HFFc6 (cell line): ENCODE data around the gene SNCAIP. TPM values are rescaled to one million over a fixed set of nuclear protein-coding genes. Genes with fewer than 3 reads are reported as not detected.

Source experiments
- DNase-seq: peaks from one replicate; pipeline ENCODE4 v3.0.0-alpha.2; 2018
- H3K27ac Mint-ChIP-seq: 2 replicates; pipeline ENCODE4 v1.8.0; 2020; ENCODE audit warnings: mild to moderate bottlenecking, mixed read lengths
- H3K27me3 Mint-ChIP-seq: 2 replicates; pipeline ENCODE4 v1.8.0; 2021; ENCODE audit warnings: mild to moderate bottlenecking, moderate library complexity, mixed read lengths; ENCODE audit not compliant: insufficient read depth
- H3K36me3 Mint-ChIP-seq: 2 replicates; pipeline ENCODE4 v1.8.0; 2021; ENCODE audit warnings: low read depth, mixed read lengths
- H3K4me1 Mint-ChIP-seq: 2 replicates; pipeline ENCODE4 v1.8.0; 2020; ENCODE audit warnings: low read depth, mixed read lengths
- H3K4me3 Mint-ChIP-seq: 2 replicates; pipeline ENCODE4 v1.8.0; 2020; ENCODE audit warnings: mild to moderate bottlenecking, moderate library complexity, mixed read lengths
- H3K9me3 Mint-ChIP-seq: 2 replicates; pipeline ENCODE4 v1.8.0; 2020; ENCODE audit warnings: mild to moderate bottlenecking, mixed read lengths
- total RNA-seq, 6 experiments: library from RNA; stranded (reverse); fragmentation: NEBNext Ultra II Directional; extraction: Animal tissue kit (Norgen Biotek cat#: 25700); gene quantifications; 2 replicates in 1 of 6; 3 replicates in 5 of 6; pipeline ENCODE4 v1.2.3, GENCODE V29; 2021
- TF ChIP-seq, protein P1 (sequence below): fragments of 200-600 bp; sonication (generic); IDR thresholded peaks from 2 replicates; pipeline ENCODE4 v1.5.0; 2021; ENCODE audit warnings: antibody characterized with exemption, mild to moderate bottlenecking

SNCAIP gene
- total RNA-seq, 6 experiments from 2014 or later = 0.09 to 2.7 (median 1.3) TPM

DNA sequence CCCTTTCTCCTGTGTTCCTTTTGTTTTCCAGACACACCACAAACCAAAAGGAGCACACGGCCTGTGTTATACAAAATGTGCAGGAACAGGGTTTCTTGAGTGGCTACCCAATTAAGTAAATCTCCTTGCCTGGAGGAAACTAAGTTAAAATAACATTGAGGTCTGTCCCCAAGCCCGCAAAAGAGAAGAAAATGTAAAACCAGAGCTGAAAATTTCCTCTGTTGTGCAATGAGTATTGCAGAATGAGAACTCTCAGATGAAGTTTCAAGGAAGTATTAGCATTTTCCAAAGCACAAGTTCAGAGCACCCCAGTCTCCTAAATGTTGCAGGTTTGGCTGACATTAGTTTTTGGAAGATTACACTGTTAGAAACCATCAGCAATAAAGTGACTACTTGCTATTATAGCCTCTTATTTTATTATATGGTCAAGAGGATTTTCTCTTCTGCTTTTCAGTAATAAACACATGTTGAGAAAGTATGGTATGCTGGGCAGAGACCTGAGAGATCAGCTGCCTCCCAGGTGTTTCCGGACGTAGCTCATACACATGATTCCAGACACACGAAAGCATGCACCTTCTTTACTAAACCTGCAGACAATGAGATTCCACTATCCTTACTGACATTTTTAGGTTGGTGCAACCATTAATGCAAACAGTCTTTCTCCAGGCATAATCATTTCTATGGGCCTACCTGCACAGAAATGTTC is 161.3 kb downstream of the SNCAIP start:
- no peak for DNase-seq
- Mint-ChIP-seq H3K4me1 (no peaks in the 10 kb centered on the region), H3K4me3 (no peak overlapping the region), H3K27me3 (peaks cover 7% of the 10 kb centered on the region), H3K27ac (no peak overlapping the region), H3K9me3 (no peaks in the 10 kb centered on the region), H3K36me3 (no peaks in the 10 kb centered on the region)
- TF ChIP-seq, protein P1, sequence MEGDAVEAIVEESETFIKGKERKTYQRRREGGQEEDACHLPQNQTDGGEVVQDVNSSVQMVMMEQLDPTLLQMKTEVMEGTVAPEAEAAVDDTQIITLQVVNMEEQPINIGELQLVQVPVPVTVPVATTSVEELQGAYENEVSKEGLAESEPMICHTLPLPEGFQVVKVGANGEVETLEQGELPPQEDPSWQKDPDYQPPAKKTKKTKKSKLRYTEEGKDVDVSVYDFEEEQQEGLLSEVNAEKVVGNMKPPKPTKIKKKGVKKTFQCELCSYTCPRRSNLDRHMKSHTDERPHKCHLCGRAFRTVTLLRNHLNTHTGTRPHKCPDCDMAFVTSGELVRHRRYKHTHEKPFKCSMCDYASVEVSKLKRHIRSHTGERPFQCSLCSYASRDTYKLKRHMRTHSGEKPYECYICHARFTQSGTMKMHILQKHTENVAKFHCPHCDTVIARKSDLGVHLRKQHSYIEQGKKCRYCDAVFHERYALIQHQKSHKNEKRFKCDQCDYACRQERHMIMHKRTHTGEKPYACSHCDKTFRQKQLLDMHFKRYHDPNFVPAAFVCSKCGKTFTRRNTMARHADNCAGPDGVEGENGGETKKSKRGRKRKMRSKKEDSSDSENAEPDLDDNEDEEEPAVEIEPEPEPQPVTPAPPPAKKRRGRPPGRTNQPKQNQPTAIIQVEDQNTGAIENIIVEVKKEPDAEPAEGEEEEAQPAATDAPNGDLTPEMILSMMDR = no peak

DNA sequence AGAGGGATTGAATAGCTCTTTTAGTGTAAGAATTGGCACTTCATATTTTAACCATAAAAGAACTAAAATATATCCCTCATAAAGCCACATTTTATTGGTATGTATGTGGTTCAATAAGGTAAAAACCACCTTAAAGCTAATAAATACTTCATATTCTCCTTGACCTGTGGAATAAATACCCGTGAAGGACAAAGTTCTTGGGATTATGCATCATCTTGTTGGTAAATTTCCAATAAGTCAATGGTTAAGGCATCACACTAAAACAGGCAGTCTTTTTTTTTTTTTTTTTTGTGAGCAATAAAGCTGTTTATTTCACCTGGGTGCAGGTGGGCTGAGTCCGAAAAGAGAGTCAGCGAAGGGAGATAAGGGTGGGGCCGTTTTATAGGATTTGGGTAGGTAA is 161.9 kb downstream of the SNCAIP start:
- no peak overlapping the region for H3K4me3 Mint-ChIP-seq
- no peak for DNase-seq
- H3K27me3 Mint-ChIP-seq = peaks cover 7% of the 10 kb centered on the region
- TF ChIP-seq, protein P1 = no peak
- H3K27ac Mint-ChIP-seq = no peak overlapping the region
- no peaks in the 10 kb centered on the region for H3K9me3 Mint-ChIP-seq
- H3K36me3 Mint-ChIP-seq = no peaks in the 10 kb centered on the region
- no peaks in the 10 kb centered on the region for H3K4me1 Mint-ChIP-seq

DNA sequence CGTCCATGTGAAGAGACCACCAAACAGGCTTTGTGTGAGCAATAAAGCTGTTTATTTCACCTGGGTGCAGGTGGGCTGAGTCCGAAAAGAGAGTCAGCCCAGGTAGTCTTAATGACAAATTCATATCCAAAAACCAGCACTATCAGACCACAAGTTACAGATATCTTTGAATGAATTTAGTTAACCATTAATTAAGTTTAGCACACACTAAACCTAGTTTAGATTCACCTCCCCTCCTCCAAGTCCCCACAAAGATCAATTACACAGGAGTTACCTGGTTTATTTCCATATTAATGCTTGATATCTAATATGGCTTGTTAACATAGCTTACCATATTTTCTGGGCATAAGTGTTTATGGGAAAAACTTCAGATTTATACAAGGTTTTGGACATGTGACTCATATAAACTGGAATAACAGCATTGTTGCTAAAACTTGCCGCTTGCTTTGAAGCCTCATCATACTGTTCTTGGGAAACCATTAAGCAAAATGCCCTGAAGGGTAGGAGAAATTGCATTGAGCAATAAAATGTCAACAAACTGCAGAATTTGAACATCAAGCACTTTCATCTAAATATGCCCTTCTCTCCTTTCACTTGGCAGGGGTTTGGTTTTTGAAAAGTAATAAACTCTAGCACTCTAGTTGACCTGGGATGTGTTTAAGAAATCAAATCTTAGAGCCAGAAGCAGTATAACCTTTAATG is 166.9 kb downstream of the SNCAIP start:
- Mint-ChIP-seq H3K27ac (no peak overlapping the region), H3K4me1 (no peaks in the 10 kb centered on the region), H3K36me3 (no peaks in the 10 kb centered on the region), H3K27me3 (peaks cover 3% of the 10 kb centered on the region), H3K4me3 (no peak overlapping the region), H3K9me3 (no peaks in the 10 kb centered on the region)
- TF ChIP-seq, protein P1 = no peak
- no peak for DNase-seq

DNA sequence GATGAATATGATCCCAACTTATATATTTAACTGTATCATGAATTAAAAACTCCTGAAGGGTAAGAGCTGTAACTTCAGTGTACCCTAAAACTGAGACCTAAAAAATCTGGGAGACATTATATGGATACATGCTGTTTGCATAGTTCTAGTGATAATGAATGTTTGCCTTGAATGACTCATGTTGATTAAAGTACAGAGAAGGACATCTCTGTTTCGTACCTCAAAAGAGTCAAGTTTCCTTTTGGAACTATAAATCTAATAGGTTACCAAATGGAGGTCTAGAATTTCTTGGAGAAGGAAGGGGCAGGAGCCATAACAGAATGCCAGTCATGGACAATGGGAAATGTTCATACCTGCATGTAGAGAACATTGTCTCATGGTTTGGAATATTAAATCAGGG is 168.1 kb downstream of the SNCAIP start:
- Mint-ChIP-seq H3K4me1 (no peaks in the 10 kb centered on the region), H3K4me3 (no peak overlapping the region), H3K27me3 (peaks cover 3% of the 10 kb centered on the region), H3K9me3 (no peaks in the 10 kb centered on the region), H3K27ac (no peak overlapping the region), H3K36me3 (no peaks in the 10 kb centered on the region)
- TF ChIP-seq, protein P1 = no peak
- no peak for DNase-seq

DNA sequence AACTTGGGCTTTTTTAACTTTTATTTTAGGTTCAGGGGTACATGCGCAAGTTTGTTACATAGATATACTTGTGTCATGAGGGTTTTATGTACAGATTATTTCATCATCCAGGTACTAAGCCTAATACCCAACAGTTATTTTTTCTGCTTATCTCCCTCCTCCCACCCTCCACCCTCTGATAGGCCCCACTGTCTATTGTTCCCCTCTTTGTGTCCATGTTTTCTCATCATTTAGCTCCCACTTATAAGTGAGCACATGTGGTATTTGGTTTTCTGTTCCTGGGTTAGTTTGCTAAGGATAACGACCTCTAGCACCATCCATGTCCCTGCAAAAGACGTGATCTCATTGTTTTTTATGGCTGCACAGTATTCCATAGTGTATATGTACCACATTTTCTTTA is 172.1 kb downstream of the SNCAIP start:
- TF ChIP-seq, protein P1 = no peak

More for the DNA sequence above, 172.1 kb downstream of the SNCAIP start:
- Mint-ChIP-seq H3K27me3 (no peaks in the 10 kb centered on the region; the same call in 1 of the 2 replicates), H3K4me3 (no peak overlapping the region), H3K36me3 (no peaks in the 10 kb centered on the region), H3K4me1 (no peaks in the 10 kb centered on the region; the same call in 1 of the 2 replicates), H3K9me3 (no peaks in the 10 kb centered on the region), H3K27ac (no peak overlapping the region)
- DNase-seq = no peak
